Pericardium fibroblast (primary cell): ENCODE results near the gene CPS1. TPM values are rescaled to one million over a fixed set of nuclear protein-coding genes. Genes with fewer than 3 reads are reported as not detected.

Experiments used
- total RNA-seq: library from RNA; depleted of rRNA; stranded (reverse); fragments of >200 nt; gene quantifications from 2 replicates; pipeline ENCODE4 v1.2.3, GENCODE V29; 2015

The CPS1 gene
- total RNA-seq, result 9.9 and 12.9 TPM in 2 replicates

GRCh38 chr2:210556329-210556980, at the start of gene CPS1:
Gene CPS1 (plus strand): TSS chr2:210556599. CDS start chr2:210556734, 135 bp downstream.

Other genes starting within 250 kb of the CPS1 start
- 22.5 TPM in 1 of 2 replicates, not detected in the other for gene MYL1, start 241.4 kb upstream of the CPS1 start, total RNA-seq
- gene LANCL1, start 79.8 kb upstream of the CPS1 start, total RNA-seq, result 16.8 and 18.4 TPM in 2 replicates